Measurements from ENCODE around the gene ID4. TPM values are rescaled to one million over a fixed set of nuclear protein-coding genes. Genes with fewer than 3 reads are reported as not detected.

ID4 gene
- total RNA-seq, 4 donors from 2014 or later = 29.2 to 147 (median 57.5) TPM

DNA sequence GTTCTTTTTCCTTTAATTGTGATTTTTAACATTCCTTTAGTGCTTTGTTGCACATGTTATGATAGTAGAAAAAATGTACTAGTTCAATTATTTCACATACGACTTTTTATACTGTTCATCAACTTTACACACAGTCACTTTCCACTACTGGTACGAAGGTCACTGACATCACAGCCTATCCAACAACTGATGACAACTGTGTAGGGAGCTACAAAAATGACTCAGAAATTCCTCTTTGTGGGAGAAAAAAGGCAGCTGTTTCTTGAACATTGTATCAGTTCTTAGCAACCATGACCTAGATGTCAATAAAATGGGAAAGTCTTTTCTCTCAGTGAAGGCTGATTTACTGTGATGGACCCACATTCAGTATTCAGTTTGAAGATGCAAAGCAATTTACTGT lies 7.0 kb upstream of the ID4 start:
- H3K36me3 ChIP-seq = no peaks in the 10 kb centered on the region
- no peaks in the 10 kb centered on the region for H3K27me3 ChIP-seq
- H3K4me3 ChIP-seq = no peak overlapping the region
- no peak overlapping the region for H3K27ac ChIP-seq
- intact Hi-C loops (cut with DNase I; ENCODE audit: low total_unique reads) = no loop called here
- TF ChIP-seq POLR2A (IDR thresholded peaks at IDR 0.05) = no peak
- TF ChIP-seq, protein P1, sequence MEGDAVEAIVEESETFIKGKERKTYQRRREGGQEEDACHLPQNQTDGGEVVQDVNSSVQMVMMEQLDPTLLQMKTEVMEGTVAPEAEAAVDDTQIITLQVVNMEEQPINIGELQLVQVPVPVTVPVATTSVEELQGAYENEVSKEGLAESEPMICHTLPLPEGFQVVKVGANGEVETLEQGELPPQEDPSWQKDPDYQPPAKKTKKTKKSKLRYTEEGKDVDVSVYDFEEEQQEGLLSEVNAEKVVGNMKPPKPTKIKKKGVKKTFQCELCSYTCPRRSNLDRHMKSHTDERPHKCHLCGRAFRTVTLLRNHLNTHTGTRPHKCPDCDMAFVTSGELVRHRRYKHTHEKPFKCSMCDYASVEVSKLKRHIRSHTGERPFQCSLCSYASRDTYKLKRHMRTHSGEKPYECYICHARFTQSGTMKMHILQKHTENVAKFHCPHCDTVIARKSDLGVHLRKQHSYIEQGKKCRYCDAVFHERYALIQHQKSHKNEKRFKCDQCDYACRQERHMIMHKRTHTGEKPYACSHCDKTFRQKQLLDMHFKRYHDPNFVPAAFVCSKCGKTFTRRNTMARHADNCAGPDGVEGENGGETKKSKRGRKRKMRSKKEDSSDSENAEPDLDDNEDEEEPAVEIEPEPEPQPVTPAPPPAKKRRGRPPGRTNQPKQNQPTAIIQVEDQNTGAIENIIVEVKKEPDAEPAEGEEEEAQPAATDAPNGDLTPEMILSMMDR (IDR thresholded peaks at IDR 0.05) = no peak
- H3K9me3 ChIP-seq = no peaks in the 10 kb centered on the region
- no peaks in the 10 kb centered on the region for H3K4me1 ChIP-seq
- no peak for DNase-seq

DNA sequence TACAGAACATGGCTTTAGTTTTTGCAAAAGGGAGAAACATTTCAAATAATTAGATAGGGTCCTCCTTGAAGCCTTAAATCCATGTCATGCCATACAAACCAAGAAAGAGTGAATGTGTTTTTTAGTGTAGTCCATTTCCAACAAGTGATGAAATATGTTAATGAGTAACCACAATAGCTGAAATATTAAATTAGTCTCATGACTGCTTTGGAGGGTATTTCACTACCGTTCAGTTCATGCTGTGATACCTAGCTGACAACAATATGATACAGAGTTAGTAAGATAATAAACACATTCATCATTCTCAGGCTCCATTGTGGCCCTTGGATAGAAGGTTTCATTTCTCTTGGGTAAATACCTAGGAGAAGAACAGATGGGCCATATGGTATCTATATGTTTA lies 5.8 kb upstream of the ID4 start:
- H3K4me1 ChIP-seq = no peaks in the 10 kb centered on the region
- H3K36me3 ChIP-seq = no peaks in the 10 kb centered on the region
- no peak overlapping the region for H3K27ac ChIP-seq
- H3K9me3 ChIP-seq = no peaks in the 10 kb centered on the region
- H3K4me3 ChIP-seq = no peak overlapping the region
- no peaks in the 10 kb centered on the region for H3K27me3 ChIP-seq
- no peak for TF ChIP-seq POLR2A (IDR thresholded peaks at IDR 0.05)
- TF ChIP-seq, protein P1 (IDR thresholded peaks at IDR 0.05) = no peak
- intact Hi-C loops (cut with DNase I; ENCODE audit: low total_unique reads) = no loop called here
- no peak for DNase-seq

DNA sequence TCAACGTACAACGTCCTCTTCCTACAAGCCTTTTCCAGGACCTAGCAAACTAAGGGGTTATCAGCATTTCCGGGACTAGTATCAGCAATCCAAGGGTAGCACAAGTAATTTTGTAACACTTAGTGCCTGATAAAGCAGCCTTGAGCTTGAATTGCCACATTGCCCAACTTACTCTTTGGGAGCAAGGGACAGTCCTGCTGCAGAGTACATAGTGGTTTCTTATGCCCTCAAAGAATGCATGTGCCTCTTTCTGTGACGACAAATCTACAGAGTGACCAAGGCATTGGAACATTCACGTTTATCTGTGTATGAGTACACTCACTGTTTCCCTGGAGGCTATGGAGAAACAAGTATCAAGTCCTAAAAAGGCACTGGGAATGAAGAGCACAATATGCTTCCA lies 3.2 kb upstream of the ID4 start:
- Histone ChIP-seq H3K9me3 (no peaks in the 10 kb centered on the region), H3K27me3 (no peaks in the 10 kb centered on the region), H3K4me1 (no peaks in the 10 kb centered on the region), H3K27ac (no peak overlapping the region), H3K36me3 (no peaks in the 10 kb centered on the region), H3K4me3 (no peak overlapping the region)
- TF ChIP-seq, protein P1 (IDR thresholded peaks at IDR 0.05) = no peak
- TF ChIP-seq POLR2A (IDR thresholded peaks at IDR 0.05) = no peak
- DNase-seq = no peak
- intact Hi-C loops (cut with DNase I; ENCODE audit: low total_unique reads) = no loop called here

DNA sequence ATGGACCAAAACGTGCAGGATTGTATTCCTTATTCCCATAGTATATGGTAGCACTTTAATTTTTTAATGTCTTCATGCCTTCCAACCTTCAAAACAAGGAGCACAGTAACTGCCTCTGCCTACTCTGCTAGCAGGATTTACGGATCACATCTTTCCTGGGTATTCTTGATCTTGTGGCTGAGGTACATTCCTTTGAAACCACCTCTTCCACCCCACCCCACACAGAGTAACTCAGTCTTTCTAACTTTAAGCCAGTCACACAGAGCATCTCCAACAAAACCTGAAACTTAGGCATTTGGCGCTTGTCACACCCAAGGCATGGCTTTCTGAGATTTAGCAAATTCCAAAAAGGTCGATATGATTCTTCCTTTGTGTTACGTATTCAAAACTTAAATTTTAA lies 2.3 kb upstream of the ID4 start:
- no peak for DNase-seq
- Histone ChIP-seq H3K27me3 (no peaks in the 10 kb centered on the region), H3K36me3 (no peaks in the 10 kb centered on the region), H3K9me3 (no peaks in the 10 kb centered on the region), H3K4me1 (no peaks in the 10 kb centered on the region), H3K27ac (no peak overlapping the region), H3K4me3 (no peak overlapping the region)
- TF ChIP-seq POLR2A (IDR thresholded peaks at IDR 0.05) = no peak
- TF ChIP-seq, protein P1 (IDR thresholded peaks at IDR 0.05) = no peak
- intact Hi-C loops (cut with DNase I; ENCODE audit: low total_unique reads) = no loop called here

DNA sequence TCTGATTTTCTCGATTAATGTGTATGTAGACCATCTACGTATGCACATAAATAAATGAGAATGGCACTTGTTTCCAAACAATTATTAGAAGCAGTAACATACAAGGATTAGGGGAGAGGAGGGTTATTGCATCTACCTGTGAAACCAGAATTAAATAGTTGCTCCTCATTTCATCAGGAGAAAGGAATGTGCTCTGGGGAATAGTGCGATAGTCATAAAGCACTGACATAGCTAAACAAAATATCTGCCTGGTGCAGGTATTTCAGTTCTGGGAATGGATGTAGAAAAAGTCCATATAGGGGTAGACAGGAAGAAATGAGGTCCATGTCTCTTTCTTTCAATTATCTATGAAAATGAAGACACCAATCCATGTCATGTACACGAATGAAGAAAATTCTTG lies 1.6 kb upstream of the ID4 start:
- no peaks in the 10 kb centered on the region for H3K9me3 ChIP-seq
- H3K36me3 ChIP-seq = no peaks in the 10 kb centered on the region
- H3K27ac ChIP-seq = no peak overlapping the region
- H3K4me3 ChIP-seq = no peak overlapping the region
- H3K27me3 ChIP-seq = no peaks in the 10 kb centered on the region
- H3K4me1 ChIP-seq = no peaks in the 10 kb centered on the region
- DNase-seq = no peak
- intact Hi-C loops (cut with DNase I; ENCODE audit: low total_unique reads) = no loop called here
- TF ChIP-seq, protein P1 (IDR thresholded peaks at IDR 0.05) = no peak
- TF ChIP-seq POLR2A (IDR thresholded peaks at IDR 0.05) = no peak

Data from uterus (tissue), 4 donors.